Measurements from ENCODE around the gene PTPRK.

Gene PTPRK

DNA sequence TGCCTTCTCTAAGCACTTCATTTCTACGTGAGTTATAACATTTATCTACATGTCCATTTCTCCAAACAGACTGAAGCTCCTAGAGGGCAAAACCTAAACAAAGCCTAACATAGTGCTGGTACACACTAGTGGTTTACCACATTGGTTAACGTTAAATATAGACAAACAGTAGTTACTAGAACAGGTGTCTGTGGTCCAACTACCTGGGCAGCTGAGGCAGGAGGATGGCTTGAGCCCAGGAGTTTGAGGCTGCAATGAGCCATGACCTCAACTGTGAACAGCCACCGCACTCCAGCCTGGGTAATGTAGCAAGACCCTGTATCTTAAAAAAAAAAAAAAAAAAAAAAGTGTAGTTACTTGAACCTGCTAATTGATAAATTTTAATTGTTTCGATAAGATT lies 26.5 kb downstream of the PTPRK start:
- no peak overlapping the region for H3K56ac ChIP-seq (ENCODE audit: low read length)
- no peak overlapping the region for H4K8ac ChIP-seq (ENCODE audit: low read depth, low read length)
- no peak overlapping the region for H2AK5ac ChIP-seq (ENCODE audit: low read length)
- no peak overlapping the region for H3K23ac ChIP-seq (ENCODE audit: low read length)
- no peak overlapping the region for H2BK120ac ChIP-seq (ENCODE audit: low read depth, low read length)
- no peak overlapping the region for H2BK15ac ChIP-seq (replicated peaks; ENCODE audit: low read depth)
- peak overlapping the region; percentile 31 for H3K4ac ChIP-seq (ENCODE audit: low read depth, low read length)
- no peak overlapping the region for H3K4me2 ChIP-seq (ENCODE audit: low read length)
- peaks cover 9% of the 10 kb centered on the region for H3K79me1 ChIP-seq (ENCODE audit: low read length)
- H3K36me3 ChIP-seq (ENCODE audit: control insufficient read depth, insufficient read depth, low read length), result no peaks in the 10 kb centered on the region
- H3K27me3 ChIP-seq (ENCODE audit: insufficient read depth, low read length, poor library complexity), result no peaks in the 10 kb centered on the region
- no peak overlapping the region for H3K9ac ChIP-seq (ENCODE audit: low read length)
- no peak overlapping the region for H3K4me3 ChIP-seq (ENCODE audit: low read length)
- H3K79me2 ChIP-seq (ENCODE audit: control insufficient read depth, insufficient read depth, low read length), result peaks cover 9% of the 10 kb centered on the region
- peaks cover 13% of the 10 kb centered on the region for H3K4me1 ChIP-seq (ENCODE audit: control insufficient read depth, low read depth, low read length)
- no CpG with 5 or more reads among the region's 4 CpGs for WGBS (ENCODE audit: extremely low coverage, insufficient coverage, low lambda C conversion rate)
- no peak overlapping the region for H2BK5ac ChIP-seq (ENCODE audit: low read length)
- H3K18ac ChIP-seq (ENCODE audit: low read length), result no peak overlapping the region
- DNase-seq, result no peak
- no peak overlapping the region for H3K27ac ChIP-seq (ENCODE audit: low read depth, low read length)
- no peak overlapping the region for H4K5ac ChIP-seq (ENCODE audit: low read length)

- no peak overlapping the region for H2BK120ac ChIP-seq (ENCODE audit: low read depth, low read length)
- no peaks in the 10 kb centered on the region for H3K27me3 ChIP-seq (ENCODE audit: insufficient read depth, low read length, poor library complexity)
- no peak overlapping the region for H3K18ac ChIP-seq (ENCODE audit: low read length)
- H3K79me1 ChIP-seq (ENCODE audit: low read length), result peaks cover 7% of the 10 kb centered on the region
- H3K36me3 ChIP-seq (ENCODE audit: control insufficient read depth, insufficient read depth, low read length), result no peaks in the 10 kb centered on the region
- no peak overlapping the region for H4K5ac ChIP-seq (ENCODE audit: low read length)
- H3K56ac ChIP-seq (ENCODE audit: low read length), result no peak overlapping the region
- H3K9ac ChIP-seq (ENCODE audit: low read length), result no peak overlapping the region
- H2BK15ac ChIP-seq (replicated peaks; ENCODE audit: low read depth), result no peak overlapping the region
- H2AK5ac ChIP-seq (ENCODE audit: low read length), result no peak overlapping the region
- H3K4me3 ChIP-seq (ENCODE audit: low read length), result no peak overlapping the region
- peaks cover 9% of the 10 kb centered on the region for H3K4me1 ChIP-seq (ENCODE audit: control insufficient read depth, low read depth, low read length)
- no peak overlapping the region for H2BK5ac ChIP-seq (ENCODE audit: low read length)
- H3K4me2 ChIP-seq (ENCODE audit: low read length), result no peak overlapping the region
- WGBS (ENCODE audit: extremely low coverage, insufficient coverage, low lambda C conversion rate), result no CpG with 5 or more reads among the region's 2 CpGs
- no peak for DNase-seq
- H3K27ac ChIP-seq (ENCODE audit: low read depth, low read length), result no peak overlapping the region
- no peak overlapping the region for H3K23ac ChIP-seq (ENCODE audit: low read length)
- no peak overlapping the region for H3K4ac ChIP-seq (ENCODE audit: low read depth, low read length)
- no peak overlapping the region for H4K8ac ChIP-seq (ENCODE audit: low read depth, low read length)
- H3K79me2 ChIP-seq (ENCODE audit: control insufficient read depth, insufficient read depth, low read length), result peaks cover 7% of the 10 kb centered on the region
Observed at GRCh38 chr6:128492386-128492785, 28.0 kb downstream of the PTPRK start.

DNA sequence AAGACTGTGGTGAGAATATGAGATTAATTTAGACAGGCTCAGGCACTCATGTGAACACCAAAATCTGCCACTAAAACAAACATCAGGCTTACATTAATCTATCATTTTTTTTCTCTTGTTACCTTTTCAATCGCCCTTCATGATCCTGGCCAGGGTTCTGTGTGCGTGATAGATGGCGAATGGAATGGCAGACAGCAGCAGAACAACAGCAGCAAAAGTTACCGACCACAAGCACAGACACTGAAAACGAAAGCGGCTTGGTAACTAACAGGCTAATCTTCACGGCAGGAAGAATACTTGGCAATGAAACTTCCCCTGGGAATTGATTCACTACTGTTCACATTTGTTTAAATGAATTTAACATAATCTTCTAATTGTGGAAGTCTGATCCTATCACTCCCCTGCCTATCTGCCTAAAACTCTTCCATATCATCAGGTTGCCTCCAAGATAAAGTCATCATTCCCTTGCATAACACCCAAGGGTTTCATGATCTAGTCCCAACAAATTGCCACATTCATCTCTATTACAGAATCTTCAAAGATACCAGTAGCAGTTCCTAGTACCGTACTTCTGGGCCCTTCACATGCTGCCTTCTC lies 28.7 kb downstream of the PTPRK start:
- Histone ChIP-seq H3K27ac (ENCODE audit: low read depth, low read length) (peak overlapping the region; percentile 1), H3K79me2 (ENCODE audit: control insufficient read depth, insufficient read depth, low read length) (peaks cover 7% of the 10 kb centered on the region), H2BK5ac (ENCODE audit: low read length) (peak overlapping the region; percentile 24), H3K4me1 (ENCODE audit: control insufficient read depth, low read depth, low read length) (peaks cover 9% of the 10 kb centered on the region), H3K79me1 (ENCODE audit: low read length) (peaks cover 7% of the 10 kb centered on the region), H3K56ac (ENCODE audit: low read length) (peak overlapping the region; percentile 68), H4K5ac (ENCODE audit: low read length) (no peak overlapping the region), H2BK120ac (ENCODE audit: low read depth, low read length) (peak overlapping the region; percentile 73), H3K4me3 (ENCODE audit: low read length) (no peak overlapping the region), H4K8ac (ENCODE audit: low read depth, low read length) (no peak overlapping the region), H3K4me2 (ENCODE audit: low read length) (no peak overlapping the region), H3K36me3 (ENCODE audit: control insufficient read depth, insufficient read depth, low read length) (no peaks in the 10 kb centered on the region), H3K9ac (ENCODE audit: low read length) (no peak overlapping the region), H3K27me3 (ENCODE audit: insufficient read depth, low read length, poor library complexity) (no peaks in the 10 kb centered on the region), H2AK5ac (ENCODE audit: low read length) (no peak overlapping the region), H3K18ac (ENCODE audit: low read length) (peak overlapping the region; percentile 52), H2BK15ac (replicated peaks; ENCODE audit: low read depth) (no peak overlapping the region), H3K23ac (ENCODE audit: low read length) (no peak overlapping the region), H3K4ac (ENCODE audit: low read depth, low read length) (no peak overlapping the region)
- WGBS (ENCODE audit: extremely low coverage, insufficient coverage, low lambda C conversion rate), result no CpG with 5 or more reads among the region's 8 CpGs
- DNase-seq, result peak; percentile 60

DNA sequence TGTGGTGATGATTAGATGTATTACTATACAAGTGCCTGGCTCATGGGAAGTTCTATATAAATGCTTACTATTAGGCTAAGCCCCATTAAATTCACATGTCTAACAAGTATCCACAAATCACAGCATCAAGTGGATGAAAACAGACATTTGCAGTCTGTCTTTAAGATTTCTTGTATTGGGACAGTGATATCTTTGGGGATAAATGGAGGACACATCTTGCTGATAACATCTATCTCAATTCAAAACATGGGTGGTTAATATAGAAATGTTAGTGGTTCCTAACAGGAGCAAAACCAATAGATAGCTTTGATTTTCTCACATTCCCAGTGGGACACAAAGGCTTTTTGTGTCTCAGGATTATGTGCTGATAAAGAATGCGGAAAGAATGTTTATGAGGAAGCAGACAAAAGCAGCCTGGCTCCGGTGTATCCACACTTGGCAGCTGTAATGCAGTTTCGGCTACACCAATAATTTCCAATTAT lies 29.3 kb downstream of the PTPRK start:
- Histone ChIP-seq H3K4me3 (ENCODE audit: low read length) (no peak overlapping the region), H3K27ac (ENCODE audit: low read depth, low read length) (no peak overlapping the region)
- WGBS (ENCODE audit: extremely low coverage, insufficient coverage, low lambda C conversion rate), result no CpG with 5 or more reads among the region's 3 CpGs

DNA sequence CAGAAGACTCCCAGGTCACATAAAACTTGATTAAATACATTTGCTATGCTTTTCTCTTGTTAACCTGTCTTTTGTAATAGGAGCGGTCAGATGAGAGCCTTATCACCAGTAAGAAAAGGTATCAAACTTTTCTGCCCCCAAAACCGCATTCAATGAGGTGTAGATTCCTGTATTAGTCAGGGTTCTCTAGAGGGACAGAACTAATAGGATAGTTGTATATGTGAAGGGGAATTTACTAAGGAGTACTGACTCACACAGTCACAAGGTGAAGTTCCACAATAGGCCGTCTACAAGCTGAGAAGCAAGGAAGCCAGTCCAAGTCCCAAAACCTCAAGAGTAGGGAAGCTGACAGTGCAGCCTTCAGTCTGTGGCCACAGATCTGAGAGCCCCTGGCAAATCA lies 32.7 kb downstream of the PTPRK start:
- H3K18ac ChIP-seq (ENCODE audit: low read length), result no peak overlapping the region
- peaks cover 5% of the 10 kb centered on the region for H3K79me1 ChIP-seq (ENCODE audit: low read length)
- no peak overlapping the region for H3K4ac ChIP-seq (ENCODE audit: low read depth, low read length)
- peaks cover 4% of the 10 kb centered on the region for H3K79me2 ChIP-seq (ENCODE audit: control insufficient read depth, insufficient read depth, low read length)
- H2BK5ac ChIP-seq (ENCODE audit: low read length), result no peak overlapping the region
- H3K9ac ChIP-seq (ENCODE audit: low read length), result no peak overlapping the region
- H2BK15ac ChIP-seq (replicated peaks; ENCODE audit: low read depth), result no peak overlapping the region
- H3K4me3 ChIP-seq (ENCODE audit: low read length), result no peak overlapping the region
- no peak for DNase-seq
- WGBS (ENCODE audit: extremely low coverage, insufficient coverage, low lambda C conversion rate), result no CpG with 5 or more reads among the region's 3 CpGs
- H3K27ac ChIP-seq (ENCODE audit: low read depth, low read length), result no peak overlapping the region
- H2AK5ac ChIP-seq (ENCODE audit: low read length), result no peak overlapping the region
- no peak overlapping the region for H3K4me2 ChIP-seq (ENCODE audit: low read length)
- H3K27me3 ChIP-seq (ENCODE audit: insufficient read depth, low read length, poor library complexity), result no peaks in the 10 kb centered on the region
- H4K5ac ChIP-seq (ENCODE audit: low read length), result no peak overlapping the region
- no peaks in the 10 kb centered on the region for H3K36me3 ChIP-seq (ENCODE audit: control insufficient read depth, insufficient read depth, low read length)
- H3K4me1 ChIP-seq (ENCODE audit: control insufficient read depth, low read depth, low read length), result peaks cover 10% of the 10 kb centered on the region
- H4K8ac ChIP-seq (ENCODE audit: low read depth, low read length), result no peak overlapping the region
- no peak overlapping the region for H3K56ac ChIP-seq (ENCODE audit: low read length)
- no peak overlapping the region for H3K23ac ChIP-seq (ENCODE audit: low read length)
- H2BK120ac ChIP-seq (ENCODE audit: low read depth, low read length), result no peak overlapping the region

More for the DNA sequence above, 29.3 kb downstream of the PTPRK start:
- Histone ChIP-seq H3K4me2 (ENCODE audit: low read length) (no peak overlapping the region), H2BK120ac (ENCODE audit: low read depth, low read length) (peak overlapping the region; percentile 73), H3K36me3 (ENCODE audit: control insufficient read depth, insufficient read depth, low read length) (no peaks in the 10 kb centered on the region), H3K18ac (ENCODE audit: low read length) (peak overlapping the region; percentile 52), H2BK15ac (replicated peaks; ENCODE audit: low read depth) (no peak overlapping the region), H2BK5ac (ENCODE audit: low read length) (no peak overlapping the region), H3K9ac (ENCODE audit: low read length) (no peak overlapping the region), H4K8ac (ENCODE audit: low read depth, low read length) (no peak overlapping the region), H3K4ac (ENCODE audit: low read depth, low read length) (no peak overlapping the region), H4K5ac (ENCODE audit: low read length) (no peak overlapping the region), H3K27me3 (ENCODE audit: insufficient read depth, low read length, poor library complexity) (no peaks in the 10 kb centered on the region), H2AK5ac (ENCODE audit: low read length) (no peak overlapping the region), H3K79me1 (ENCODE audit: low read length) (peaks cover 7% of the 10 kb centered on the region), H3K79me2 (ENCODE audit: control insufficient read depth, insufficient read depth, low read length) (peaks cover 7% of the 10 kb centered on the region), H3K4me1 (ENCODE audit: control insufficient read depth, low read depth, low read length) (peaks cover 9% of the 10 kb centered on the region), H3K56ac (ENCODE audit: low read length) (peak overlapping the region; percentile 68), H3K23ac (ENCODE audit: low read length) (no peak overlapping the region)
- peak; percentile 76 for DNase-seq

DNA sequence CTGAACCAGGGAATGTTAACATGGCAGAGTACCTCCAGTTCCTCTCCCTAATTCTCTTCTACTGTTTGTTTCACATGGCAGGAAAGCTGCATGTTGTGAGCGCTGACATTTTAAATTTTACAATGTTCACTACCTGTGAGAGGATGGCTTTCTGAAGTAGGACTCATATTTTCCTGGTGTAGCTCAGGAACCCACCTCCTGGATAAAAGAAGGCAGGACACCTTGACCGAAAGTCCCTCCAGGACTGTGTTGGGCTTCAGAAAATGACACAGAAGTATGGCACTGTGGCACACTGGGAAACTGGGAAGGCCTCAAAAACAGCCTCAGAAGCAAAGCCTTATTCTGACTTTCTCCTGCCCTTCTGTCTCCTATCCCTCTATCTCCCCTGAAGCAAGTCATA lies 33.3 kb downstream of the PTPRK start:
- H3K4me3 ChIP-seq (ENCODE audit: low read length), result no peak overlapping the region
- peaks cover 10% of the 10 kb centered on the region for H3K4me1 ChIP-seq (ENCODE audit: control insufficient read depth, low read depth, low read length)
- no peak overlapping the region for H3K4ac ChIP-seq (ENCODE audit: low read depth, low read length)
- no peak overlapping the region for H3K18ac ChIP-seq (ENCODE audit: low read length)
- H2BK15ac ChIP-seq (replicated peaks; ENCODE audit: low read depth), result no peak overlapping the region
- H3K4me2 ChIP-seq (ENCODE audit: low read length), result no peak overlapping the region
- H3K9ac ChIP-seq (ENCODE audit: low read length), result no peak overlapping the region
- no peak overlapping the region for H3K56ac ChIP-seq (ENCODE audit: low read length)
- no peaks in the 10 kb centered on the region for H3K27me3 ChIP-seq (ENCODE audit: insufficient read depth, low read length, poor library complexity)
- no peaks in the 10 kb centered on the region for H3K36me3 ChIP-seq (ENCODE audit: control insufficient read depth, insufficient read depth, low read length)
- H4K5ac ChIP-seq (ENCODE audit: low read length), result no peak overlapping the region
- no peak overlapping the region for H2AK5ac ChIP-seq (ENCODE audit: low read length)
- H3K79me2 ChIP-seq (ENCODE audit: control insufficient read depth, insufficient read depth, low read length), result peaks cover 4% of the 10 kb centered on the region
- H2BK5ac ChIP-seq (ENCODE audit: low read length), result no peak overlapping the region
- H2BK120ac ChIP-seq (ENCODE audit: low read depth, low read length), result no peak overlapping the region
- WGBS (ENCODE audit: extremely low coverage, insufficient coverage, low lambda C conversion rate), result no CpG with 5 or more reads among the region's 2 CpGs
- H4K8ac ChIP-seq (ENCODE audit: low read depth, low read length), result no peak overlapping the region
- no peak overlapping the region for H3K27ac ChIP-seq (ENCODE audit: low read depth, low read length)
- H3K23ac ChIP-seq (ENCODE audit: low read length), result no peak overlapping the region
- peak; percentile 61 for DNase-seq
- H3K79me1 ChIP-seq (ENCODE audit: low read length), result peaks cover 5% of the 10 kb centered on the region

Data from mesendoderm (in vitro differentiated cells).